NCI-H2196 treated with DMSO at 0.1 percent for 48 hours (cell line): ENCODE data around the gene NLRP3.

Source experiments
- DNase-seq: peaks from one replicate; lab custom pipeline; 2025; ENCODE audit not compliant: unreplicated experiment; lab: John Stamatoyannopoulos, UW

The NLRP3 gene

GRCh38 chr1:247435759-247436147, 19.8 kb downstream of the NLRP3 start:
- DNase-seq: no peak

- no peak for DNase-seq
Observed at GRCh38 chr1:247437551-247438505, 21.9 kb downstream of the NLRP3 start.

GRCh38 chr1:247440001-247440620, 24.1 kb downstream of the NLRP3 start:
- DNase-seq: no peak

- DNase-seq: no peak
Observed at GRCh38 chr1:247441606-247442005, 25.6 kb downstream of the NLRP3 start.

GRCh38 chr1:247442164-247442563, 26.2 kb downstream of the NLRP3 start:
- DNase-seq: no peak

- no peak for DNase-seq
Observed at GRCh38 chr1:247443641-247444040, 27.7 kb downstream of the NLRP3 start.

- DNase-seq: no peak
Observed at GRCh38 chr1:247444571-247444970, 28.6 kb downstream of the NLRP3 start.

GRCh38 chr1:247445526-247446356, 29.8 kb downstream of the NLRP3 start:
- no peak for DNase-seq

- DNase-seq: no peak
Observed at GRCh38 chr1:247447162-247447909, 31.4 kb downstream of the NLRP3 start.

- no peak for DNase-seq
Observed at GRCh38 chr1:247448107-247448791, 32.3 kb downstream of the NLRP3 start.

- no peak for DNase-seq
Observed at GRCh38 chr1:247451388-247452010, 35.5 kb downstream of the NLRP3 start.

GRCh38 chr1:247452447-247453039, 36.6 kb downstream of the NLRP3 start:
- DNase-seq: no peak

- DNase-seq: no peak
Observed at GRCh38 chr1:247453245-247453644, 37.3 kb downstream of the NLRP3 start.

- no peak for DNase-seq
Observed at GRCh38 chr1:247453997-247454396, 38.0 kb downstream of the NLRP3 start.

GRCh38 chr1:247456021-247456420, 40.0 kb downstream of the NLRP3 start:
- no peak for DNase-seq

- no peak for DNase-seq
Observed at GRCh38 chr1:247456914-247457639, 41.1 kb downstream of the NLRP3 start.

GRCh38 chr1:247459507-247459906, 43.5 kb downstream of the NLRP3 start:
- DNase-seq: no peak

GRCh38 chr1:247465796-247466195, 49.8 kb downstream of the NLRP3 start:
- DNase-seq: no peak

GRCh38 chr1:247467129-247467528, 51.2 kb downstream of the NLRP3 start:
- no peak for DNase-seq
